ENCODE results near the gene LRRC3. TPM values are rescaled to one million over a fixed set of nuclear protein-coding genes. Genes with fewer than 3 reads are reported as not detected.

The LRRC3 gene
- total RNA-seq, 2 donors from 2014 or later = 2.0 to 2.7 TPM

DNA sequence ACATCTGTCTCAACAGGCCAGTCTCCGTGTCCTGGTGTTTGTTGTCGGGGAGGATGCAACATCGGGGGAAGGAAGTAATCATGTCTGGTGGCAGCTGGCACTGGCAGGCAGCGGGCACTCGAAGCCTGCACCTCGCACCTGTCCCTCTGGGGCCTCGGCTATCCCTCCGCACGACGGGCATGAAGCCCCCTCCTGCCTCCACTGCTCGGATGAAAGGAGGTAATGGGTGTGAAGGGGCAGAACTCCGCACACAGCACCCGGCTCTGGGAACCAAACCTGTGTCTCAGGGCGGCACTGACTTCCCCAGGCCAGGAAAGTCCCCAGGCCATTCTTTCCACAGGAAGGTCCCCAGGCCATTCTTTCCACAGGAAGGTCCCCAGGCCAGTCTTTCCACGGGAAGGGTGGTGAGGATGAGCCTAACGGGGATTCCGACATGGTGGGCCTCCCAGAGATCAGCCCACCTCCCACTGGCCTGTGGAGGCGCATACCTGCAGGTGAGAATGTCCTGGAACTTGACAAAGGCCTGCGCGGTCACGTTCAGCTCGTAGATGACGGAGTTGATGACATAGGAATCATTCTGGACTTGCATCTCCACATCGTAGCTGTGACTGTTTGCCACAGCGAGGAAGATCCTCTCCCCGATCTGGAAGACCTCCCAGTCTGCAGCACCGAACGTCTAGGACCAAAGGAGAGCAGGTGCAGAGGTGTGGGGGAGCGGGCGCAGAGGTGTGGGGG lies 53.6 kb downstream of the LRRC3 start:
- DNase-seq = no peak
- Histone ChIP-seq H3K9ac (ENCODE audit: low read depth in 2 of 2, low read length in 2 of 2) (no peak overlapping the region), H3K27ac (no peak overlapping the region)

GRCh38 chr21:44509539-44509938 lies 54.2 kb downstream of the LRRC3 start:
- Histone ChIP-seq H3K27ac (no peak overlapping the region), H3K4me3 (no peak overlapping the region), H3K9me3 (no peaks in the 10 kb centered on the region), H3K4me1 (no peaks in the 10 kb centered on the region), H3K9ac (ENCODE audit: low read depth in 2 of 2, low read length in 2 of 2) (no peak overlapping the region), H3K36me3 (no peaks in the 10 kb centered on the region), H3K27me3 (no peaks in the 10 kb centered on the region)
- intact Hi-C loops (cut with DNase I) = loop anchor here (5.0 kb wide), 1 partner anchor 283 kb away; no protein-coding TSS in a partner anchor
- TF ChIP-seq CTCF (IDR thresholded peaks at IDR 0.05) = no peak
- peak; percentile 46 for DNase-seq

More for the DNA sequence above, 53.6 kb downstream of the LRRC3 start:
- intact Hi-C loops (cut with DNase I) = loop anchor here (5.0 kb wide), 1 partner anchor 283 kb away; no protein-coding TSS in a partner anchor
- no peak for TF ChIP-seq CTCF (IDR thresholded peaks at IDR 0.05)
- no peak overlapping the region for H3K4me3 ChIP-seq
- H3K9me3 ChIP-seq = no peaks in the 10 kb centered on the region
- H3K36me3 ChIP-seq = no peaks in the 10 kb centered on the region
- no peaks in the 10 kb centered on the region for H3K4me1 ChIP-seq
- no peaks in the 10 kb centered on the region for H3K27me3 ChIP-seq

- Histone ChIP-seq H3K36me3 (no peaks in the 10 kb centered on the region), H3K27me3 (no peaks in the 10 kb centered on the region), H3K9ac (ENCODE audit: low read depth in 2 of 2, low read length in 2 of 2) (no peak overlapping the region), H3K4me1 (no peaks in the 10 kb centered on the region), H3K4me3 (no peak overlapping the region), H3K27ac (no peak overlapping the region), H3K9me3 (no peaks in the 10 kb centered on the region)
- DNase-seq = no peak
- intact Hi-C loops (cut with DNase I) = no loop called here
- TF ChIP-seq CTCF (IDR thresholded peaks at IDR 0.05) = no peak
These were observed 54.8 kb downstream of the LRRC3 start for GRCh38 chr21:44510109-44510507.

GRCh38 chr21:44510508-44511218 lies 55.4 kb downstream of the LRRC3 start:
- no peak overlapping the region for H3K27ac ChIP-seq
- TF ChIP-seq CTCF (IDR thresholded peaks at IDR 0.05) = peak; percentile 86
- peak overlapping the region; percentile 23 for H3K4me3 ChIP-seq
- H3K27me3 ChIP-seq = no peaks in the 10 kb centered on the region
- no peaks in the 10 kb centered on the region for H3K4me1 ChIP-seq
- DNase-seq = peak; percentile 70
- no peaks in the 10 kb centered on the region for H3K9me3 ChIP-seq
- intact Hi-C loops (cut with DNase I) = no loop called here
- no peak overlapping the region for H3K9ac ChIP-seq (ENCODE audit: low read depth in 2 of 2, low read length in 2 of 2)
- no peaks in the 10 kb centered on the region for H3K36me3 ChIP-seq

DNA sequence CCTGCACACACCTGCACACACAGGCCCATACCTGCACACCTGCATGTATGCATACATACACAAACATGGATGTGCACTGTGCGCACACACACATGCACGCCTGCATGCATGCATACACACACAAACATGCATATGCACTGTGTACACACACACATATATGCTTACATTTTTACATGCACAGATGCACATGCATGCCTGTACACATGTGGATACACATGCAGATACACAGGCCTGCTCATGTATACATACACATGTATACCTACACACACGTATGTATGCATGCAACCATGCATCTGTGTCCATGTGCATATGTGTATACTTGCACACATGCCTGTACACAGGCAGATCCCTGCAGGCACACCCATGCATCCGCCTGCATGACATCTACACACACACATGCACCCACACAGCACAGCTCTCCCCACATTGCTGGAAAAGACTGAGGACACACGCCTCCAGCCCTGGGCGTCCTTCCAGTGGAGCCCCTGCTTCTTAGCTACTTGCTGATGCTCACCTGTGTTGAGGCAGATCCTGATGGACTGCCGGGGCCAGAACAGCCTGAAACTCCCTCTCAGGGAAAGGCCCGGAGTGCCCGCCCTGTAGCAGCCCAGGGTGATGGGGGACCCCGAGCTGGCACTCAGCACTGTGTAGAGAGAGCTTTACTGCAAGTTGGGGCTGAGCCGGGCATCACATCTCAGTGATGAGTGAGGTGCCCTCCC lies 56.1 kb downstream of the LRRC3 start:
- H3K9ac ChIP-seq (ENCODE audit: low read depth in 2 of 2, low read length in 2 of 2) = no peak overlapping the region
- H3K36me3 ChIP-seq = no peaks in the 10 kb centered on the region
- no peaks in the 10 kb centered on the region for H3K27me3 ChIP-seq
- no peaks in the 10 kb centered on the region for H3K9me3 ChIP-seq
- H3K4me1 ChIP-seq = no peaks in the 10 kb centered on the region
- no peak for DNase-seq
- H3K4me3 ChIP-seq = no peak overlapping the region
- no peak overlapping the region for H3K27ac ChIP-seq
- TF ChIP-seq CTCF (IDR thresholded peaks at IDR 0.05) = no peak
- intact Hi-C loops (cut with DNase I) = no loop called here
